GM21447 (cell line): ENCODE measurements around the gene FTO.

Experiments used
- ATAC-seq: cut with Tn5 transposase; IDR thresholded peaks from one replicate; pipeline ENCODE4 v1.9.1; 2021; ENCODE audit not compliant: unreplicated experiment

FTO gene

GRCh38 chr16:53924331-53925106 is 220.6 kb downstream of the FTO start:
- no peak for ATAC-seq

DNA sequence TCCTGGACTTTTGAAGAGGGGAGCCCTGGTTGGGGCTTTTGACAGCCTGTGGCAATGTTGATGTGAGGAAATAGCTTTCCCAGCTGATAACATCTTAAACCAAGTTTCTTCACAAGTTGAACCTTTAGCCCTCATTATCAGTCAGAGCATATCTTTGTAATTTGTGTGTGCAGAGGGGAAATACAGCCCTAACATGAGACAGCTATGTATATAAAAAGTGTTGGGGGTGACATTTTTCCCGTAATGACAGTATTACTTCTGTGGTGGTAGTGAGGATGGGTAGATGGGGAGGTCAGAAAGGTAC is 221.1 kb downstream of the FTO start:
- no peak for ATAC-seq

GRCh38 chr16:53925526-53925925 is 221.6 kb downstream of the FTO start:
- no peak for ATAC-seq

- ATAC-seq = no peak
These were observed 222.3 kb downstream of the FTO start for GRCh38 chr16:53926209-53926608.

DNA sequence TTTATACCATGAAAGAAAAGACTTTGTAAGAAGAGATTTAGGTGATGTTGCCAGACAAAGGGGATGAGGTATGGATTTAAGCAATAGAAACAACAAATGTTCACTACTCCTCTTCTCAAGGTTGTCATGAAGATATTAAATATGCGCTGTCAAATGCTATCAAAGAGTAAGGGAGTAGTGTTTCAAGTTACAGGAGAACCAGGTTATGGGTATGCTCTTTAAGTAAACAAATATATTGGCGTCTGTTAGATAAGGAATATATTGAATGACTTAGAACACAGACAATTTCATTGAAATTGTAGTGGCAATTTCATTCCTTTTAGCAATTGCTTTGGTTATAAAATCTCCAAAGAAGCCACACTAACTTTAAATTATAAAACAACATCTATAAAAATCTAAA is 229.0 kb downstream of the FTO start:
- no peak for ATAC-seq

DNA sequence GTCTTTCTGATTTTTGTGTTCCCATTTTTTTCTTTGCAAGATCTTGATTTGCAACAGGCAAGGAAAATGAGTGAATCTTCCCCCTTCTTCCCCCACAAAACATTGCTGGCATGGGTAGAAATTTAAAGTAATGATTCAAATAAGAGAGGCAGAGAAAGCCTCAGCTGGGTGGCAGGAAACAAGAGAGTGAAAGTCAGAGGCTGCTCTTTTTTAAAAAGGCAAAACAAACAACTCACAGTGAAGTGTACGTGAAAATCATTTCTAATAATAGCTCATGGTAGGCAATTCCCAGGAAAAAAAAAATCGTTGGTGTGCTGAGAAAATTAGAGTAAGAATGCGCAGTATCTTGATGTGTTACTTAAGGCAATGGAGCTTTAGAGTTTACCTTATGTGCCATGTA is 229.5 kb downstream of the FTO start:
- no peak for ATAC-seq

GRCh38 chr16:53936052-53936451 is 232.1 kb downstream of the FTO start:
- ATAC-seq = no peak

- ATAC-seq = no peak
These were observed 232.6 kb downstream of the FTO start for GRCh38 chr16:53936529-53936928.

DNA sequence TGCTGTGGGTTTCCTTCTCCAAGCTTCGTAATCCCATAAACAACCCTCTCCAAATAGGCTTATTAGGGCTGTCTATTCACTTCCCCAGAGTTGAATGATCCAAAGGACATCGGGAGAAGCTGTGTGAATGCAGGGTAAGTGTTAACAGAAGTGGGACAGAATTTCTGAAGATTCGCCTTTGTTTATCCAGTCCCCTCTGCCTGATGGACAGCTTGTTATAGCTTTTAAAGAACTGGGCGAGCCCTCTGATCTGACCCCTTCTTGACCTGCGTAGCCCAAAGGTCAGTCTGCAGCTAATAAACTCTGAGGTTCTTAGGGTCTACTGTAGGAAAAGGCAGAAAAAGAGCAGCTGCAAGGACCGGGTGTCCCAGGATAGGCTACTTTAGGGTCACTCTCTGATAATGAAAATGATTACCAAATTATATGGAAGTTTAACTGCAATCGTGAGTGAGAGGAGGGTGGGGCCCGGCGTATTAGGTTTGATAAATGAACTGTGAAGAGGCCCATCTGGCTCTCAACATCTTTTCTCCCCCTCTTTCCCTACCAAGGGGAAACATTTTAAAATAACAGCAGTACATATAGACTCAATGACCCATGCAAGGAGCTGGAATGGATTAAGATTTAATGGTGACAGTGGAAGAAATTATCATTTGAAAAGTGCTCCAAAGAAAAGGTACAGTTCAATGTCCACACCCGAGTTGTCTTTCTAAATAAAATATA is 233.4 kb downstream of the FTO start:
- ATAC-seq = no peak

DNA sequence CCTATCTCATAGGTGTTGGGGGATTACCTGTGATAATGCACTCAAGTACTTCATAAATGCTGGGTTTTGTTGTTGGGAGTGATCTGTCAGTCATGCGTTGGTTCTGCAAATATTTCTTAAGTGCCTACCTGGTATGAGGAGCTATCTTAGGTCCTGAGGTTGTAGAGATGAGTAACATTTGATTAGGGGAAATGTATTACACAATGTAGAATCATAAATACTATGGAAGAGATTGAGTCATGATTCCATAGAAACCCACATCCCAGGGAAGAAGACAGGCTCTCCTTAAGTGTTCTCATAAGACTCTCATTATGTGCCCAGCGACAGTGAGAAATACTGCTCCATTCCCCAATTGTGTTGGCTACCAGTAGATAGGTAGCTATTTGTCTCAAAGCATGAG is 240.1 kb downstream of the FTO start:
- ATAC-seq = no peak

DNA sequence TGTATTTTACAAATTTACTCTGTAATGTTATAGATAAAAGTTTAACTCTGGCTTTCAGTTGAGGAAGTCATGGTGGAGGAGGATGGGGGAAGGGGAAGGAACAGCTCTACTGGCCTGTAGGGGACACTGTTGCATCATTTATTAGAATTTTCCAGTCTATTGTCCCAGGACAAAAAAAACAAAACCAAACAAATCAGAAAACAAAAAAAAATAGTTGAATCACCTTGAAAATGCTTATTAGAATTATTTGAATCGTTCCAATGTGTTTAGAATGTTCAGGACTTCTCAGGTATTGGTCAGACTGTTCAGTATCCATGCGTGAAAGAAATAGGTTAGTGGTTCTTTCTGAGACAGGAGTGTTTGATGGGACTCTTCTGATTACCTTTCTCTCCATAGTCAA is 242.0 kb downstream of the FTO start:
- no peak for ATAC-seq

DNA sequence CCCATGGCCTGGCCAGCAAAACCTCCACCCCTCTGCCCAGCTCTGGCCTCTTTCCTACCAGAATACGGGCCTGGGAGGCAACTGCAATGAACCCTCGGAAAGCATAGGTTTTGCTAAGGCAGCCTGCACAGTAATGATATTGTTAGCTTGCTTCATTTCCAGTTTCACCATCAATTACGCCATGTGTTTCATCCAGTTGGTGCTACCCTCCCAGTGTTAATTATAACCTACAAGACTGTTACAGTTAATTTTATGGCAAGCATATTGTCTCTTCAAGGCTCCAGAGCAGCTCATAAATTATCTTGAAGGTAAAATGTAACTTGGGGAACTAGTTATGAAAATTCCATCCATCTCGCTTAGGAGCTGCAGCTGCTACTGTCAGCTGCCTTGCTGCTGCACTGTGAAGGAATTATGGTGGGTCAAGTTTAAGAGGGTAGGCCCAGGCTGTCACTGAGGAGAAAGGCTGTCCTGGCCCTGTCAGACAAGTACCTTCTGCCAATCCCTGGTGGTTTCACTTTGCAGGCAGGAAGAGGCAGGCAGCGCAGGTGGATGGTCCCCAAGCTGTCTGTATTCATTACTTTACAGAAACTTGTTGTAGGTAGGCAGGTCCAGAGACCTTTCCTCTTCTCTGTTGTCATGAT is 242.9 kb downstream of the FTO start:
- no peak for ATAC-seq

DNA sequence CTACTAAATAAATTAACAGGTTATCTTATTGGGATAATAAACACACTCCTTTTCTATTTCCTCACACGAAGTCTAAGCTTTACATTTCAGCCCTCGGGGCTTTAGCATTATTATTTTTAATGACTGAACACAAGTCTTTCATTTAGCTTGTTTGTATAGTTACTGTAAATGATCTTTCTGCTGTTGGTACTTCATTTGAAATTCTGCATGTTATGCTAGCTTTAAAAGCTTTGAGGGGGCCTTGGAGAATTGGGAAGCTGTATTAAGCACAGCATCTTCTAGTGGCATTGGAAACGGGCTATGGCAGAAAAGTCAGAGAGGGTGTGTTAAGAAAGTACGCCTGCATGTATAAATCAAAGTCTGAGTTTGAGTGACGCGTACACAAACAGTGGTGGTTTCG is 243.7 kb downstream of the FTO start:
- ATAC-seq = no peak

DNA sequence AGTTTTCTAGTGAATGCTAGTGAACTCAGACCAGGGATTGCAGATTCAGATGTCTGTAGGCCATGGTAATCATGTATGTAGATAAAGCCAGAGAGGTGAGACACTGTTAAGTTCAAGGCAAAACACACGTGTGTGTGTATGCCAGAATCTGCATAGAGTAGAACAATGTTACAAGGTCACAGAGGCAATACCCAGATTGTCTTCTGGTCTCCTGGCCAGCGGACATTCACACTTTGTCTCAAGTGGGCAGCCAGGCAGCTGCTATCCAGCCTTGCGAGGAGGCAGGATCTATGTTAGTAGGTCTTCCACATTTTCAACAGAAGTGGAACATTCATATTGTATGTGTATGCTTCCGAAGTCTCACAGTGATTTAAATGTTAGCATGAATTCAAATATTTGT is 244.4 kb downstream of the FTO start:
- ATAC-seq = no peak

DNA sequence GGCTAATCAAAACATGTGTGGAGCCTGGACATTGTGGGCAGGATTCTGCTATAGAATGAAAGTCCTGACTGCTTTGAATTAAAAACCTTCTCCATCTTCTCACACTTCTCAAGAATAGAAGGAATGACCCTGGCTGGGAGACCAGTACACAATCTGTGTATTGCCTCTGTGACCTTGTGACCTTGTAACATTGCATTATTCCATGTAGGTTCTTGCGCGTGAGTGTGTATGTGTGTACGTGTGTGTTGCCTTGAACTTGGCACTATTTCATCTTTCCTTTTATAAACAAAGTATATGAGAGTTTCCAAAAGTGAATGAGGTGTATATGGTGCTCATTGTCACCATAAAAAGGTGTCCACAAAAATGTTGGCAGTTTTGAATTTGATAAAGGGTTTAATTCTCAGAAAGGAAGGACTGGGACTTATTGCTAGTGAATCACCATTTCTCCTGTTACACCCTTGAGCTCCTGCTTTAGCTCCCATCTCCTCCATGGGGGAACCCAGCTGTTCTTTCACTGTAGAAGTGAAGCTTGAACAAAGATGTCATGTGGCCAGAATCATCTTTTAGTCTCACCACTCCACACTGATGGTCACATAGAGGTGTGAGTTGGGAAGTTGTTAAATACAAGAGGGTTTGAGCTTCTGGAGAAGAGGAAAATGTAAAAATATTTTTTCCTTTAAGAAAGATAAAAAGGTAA is 244.9 kb downstream of the FTO start:
- ATAC-seq = no peak

- no peak for ATAC-seq
These were observed 245.9 kb downstream of the FTO start for GRCh38 chr16:53949715-53950410.

- ATAC-seq = no peak
These were observed 246.7 kb downstream of the FTO start for GRCh38 chr16:53950677-53951076.

- ATAC-seq = peak; percentile 56
These were observed 248.6 kb downstream of the FTO start for GRCh38 chr16:53952215-53953208.

- no peak for ATAC-seq
These were observed 249.4 kb downstream of the FTO start for GRCh38 chr16:53953336-53953735.
